ENCODE results near the gene ATP8B4.

- TF ChIP-seq CTCF (IDR thresholded peaks at IDR 0.05) (no peak), POLR2A (IDR thresholded peaks at IDR 0.05) (no peak)
These were observed 90.7 kb downstream of the ATP8B4 start for GRCh38 chr15:50028326-50028725.
